Mammary epithelial cell (primary cell): Measurements from ENCODE around the gene CNTNAP2.

ENCODE experiments used
- EZH2 ChIP-seq: IDR thresholded peaks from 2 replicates; pipeline ENCODE4 v1.6.1; 2012; ENCODE audit warnings: low read length, inconsistent platforms, borderline replicate concordance
- TF ChIP-seq, protein P1 (sequence below), 2 donors: IDR thresholded peaks in 1 of 2; conservative IDR thresholded peaks in 1 of 2; 2 replicates each; pipeline ENCODE4 v1.5.1; 2011 to 2012; ENCODE audit warnings: inconsistent platforms in 2 of 2, low read length in 2 of 2, mild to moderate bottlenecking in 2 of 2, control low read depth in 1 of 2, low read depth in 1 of 2; ENCODE audit not compliant: insufficient read depth in 1 of 2; ENCODE audit errors: extremely low read depth in 1 of 2

DNA sequence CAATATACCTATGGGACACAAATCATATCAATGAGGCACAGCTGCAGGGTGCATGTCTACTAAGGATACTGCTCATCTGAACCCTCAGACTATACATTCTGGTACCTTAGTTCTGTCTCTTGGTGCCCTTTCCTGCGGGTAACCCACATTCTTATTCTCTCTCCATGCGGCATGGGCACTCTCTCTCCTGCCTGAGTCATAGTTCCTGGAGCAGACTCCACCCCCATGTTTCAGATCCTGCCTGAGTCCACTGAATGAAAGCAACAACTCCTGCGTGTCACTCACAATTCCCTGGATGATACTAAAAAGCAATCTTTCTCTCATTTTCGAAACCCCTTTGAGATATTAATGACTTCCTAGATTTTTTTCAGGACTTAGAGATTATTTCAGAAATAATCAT, 1820.8 kb downstream of the CNTNAP2 start:
- no peak for TF ChIP-seq EZH2
- TF ChIP-seq, protein P1, sequence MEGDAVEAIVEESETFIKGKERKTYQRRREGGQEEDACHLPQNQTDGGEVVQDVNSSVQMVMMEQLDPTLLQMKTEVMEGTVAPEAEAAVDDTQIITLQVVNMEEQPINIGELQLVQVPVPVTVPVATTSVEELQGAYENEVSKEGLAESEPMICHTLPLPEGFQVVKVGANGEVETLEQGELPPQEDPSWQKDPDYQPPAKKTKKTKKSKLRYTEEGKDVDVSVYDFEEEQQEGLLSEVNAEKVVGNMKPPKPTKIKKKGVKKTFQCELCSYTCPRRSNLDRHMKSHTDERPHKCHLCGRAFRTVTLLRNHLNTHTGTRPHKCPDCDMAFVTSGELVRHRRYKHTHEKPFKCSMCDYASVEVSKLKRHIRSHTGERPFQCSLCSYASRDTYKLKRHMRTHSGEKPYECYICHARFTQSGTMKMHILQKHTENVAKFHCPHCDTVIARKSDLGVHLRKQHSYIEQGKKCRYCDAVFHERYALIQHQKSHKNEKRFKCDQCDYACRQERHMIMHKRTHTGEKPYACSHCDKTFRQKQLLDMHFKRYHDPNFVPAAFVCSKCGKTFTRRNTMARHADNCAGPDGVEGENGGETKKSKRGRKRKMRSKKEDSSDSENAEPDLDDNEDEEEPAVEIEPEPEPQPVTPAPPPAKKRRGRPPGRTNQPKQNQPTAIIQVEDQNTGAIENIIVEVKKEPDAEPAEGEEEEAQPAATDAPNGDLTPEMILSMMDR (conservative IDR thresholded peaks at IDR 0.05 in 1 of 2, IDR thresholded peaks at IDR 0.05 in 1 of 2; ENCODE audit: extremely low read depth in 1 of 2, insufficient read depth in 1 of 2, low read depth in 1 of 2, low read length in 2 of 2), result no peak
